SK-N-MC (cell line): ENCODE measurements around the gene DLST.
"Not testable (repeated sequence)": the region's sequence is repeated elsewhere in the genome, so short reads cannot be mapped to it uniquely, and the experiment has no call there.

Experiments
- DNase-seq: peaks from one replicate; pipeline ENCODE4 v3.0.0-alpha.2; 2011; ENCODE audit warnings: low read depth, low spot score
- H3K27ac ChIP-seq: fragments of 200-600 bp; sonication (generic); 2 replicates; pipeline ENCODE4 v1.5.1; 2016; ENCODE audit warnings: mixed run types
- H3K36me3 ChIP-seq: fragments of 200-600 bp; sonication (generic); 2 replicates; pipeline ENCODE4 v1.6.1; 2017; ENCODE audit warnings: antibody characterized with exemption, low read length, mixed read lengths; ENCODE audit not compliant: insufficient read depth
- H3K4me3 ChIP-seq: fragments of 200-600 bp; sonication (generic); 2 replicates; pipeline ENCODE4 v1.5.1; 2016
- H3K9ac ChIP-seq: fragments of 200-600 bp; sonication (generic); 2 replicates; pipeline ENCODE4 v1.8.0; 2017; ENCODE audit warnings: mixed run types, mixed read lengths; ENCODE audit not compliant: insufficient read length
- H3K9me3 ChIP-seq: fragments of 200-600 bp; sonication (generic); 2 replicates; pipeline ENCODE4 v1.6.1; 2017; ENCODE audit warnings: low read depth, mild to moderate bottlenecking, antibody characterized with exemption, low read length, moderate library complexity, mixed read lengths
- EZH2 ChIP-seq: fragments of 200-600 bp; sonication (generic); IDR thresholded peaks from one replicate; pipeline ENCODE4 v1.6.1; 2017; ENCODE audit warnings: antibody characterized with exemption
- FOXP2 ChIP-seq: optimal IDR thresholded peaks from 2 replicates; pipeline ENCODE3; 2011; ENCODE audit warnings: mild to moderate bottlenecking, moderate library complexity; ENCODE audit not compliant: insufficient read depth; ENCODE audit errors: extremely low read length, control extremely low read depth
- POLR2AphosphoS5 ChIP-seq: IDR thresholded peaks from 2 replicates; pipeline ENCODE4 v1.6.1; 2012; ENCODE audit warnings: mild to moderate bottlenecking, low read depth, low read length, borderline replicate concordance

DLST gene

GRCh38 chr14:74921987-74922751 is 40.5 kb downstream of the DLST start:
- TF ChIP-seq FOXP2 = no peak
- Histone ChIP-seq H3K9me3 (no peaks in the 10 kb centered on the region), H3K27ac (no peak overlapping the region), H3K36me3 (no peaks in the 10 kb centered on the region), H3K9ac (no peak overlapping the region), H3K4me3 (no peak overlapping the region)
- no peak for DNase-seq

- TF ChIP-seq POLR2AphosphoS5 = no peak
- no peak for TF ChIP-seq EZH2
- TF ChIP-seq FOXP2 = no peak
- no peaks in the 10 kb centered on the region for H3K36me3 ChIP-seq
- no peak within 1 kb of the TSS for H3K27ac ChIP-seq
- DNase-seq = no peak
- no peak within 1 kb of the TSS for H3K9ac ChIP-seq
- H3K9me3 ChIP-seq = no peaks in the 10 kb centered on the region
- H3K4me3 ChIP-seq = no peak within 1 kb of the TSS
These were observed 41.2 kb downstream of the DLST start, which contains the start of gene RPS6KL1 for GRCh38 chr14:74922752-74923401. Gene RPS6KL1 (minus strand): TSS chr14:74923260. CDS start chr14:74921541, 1,719 bp downstream.

GRCh38 chr14:74924061-74924460 is 42.3 kb downstream of the DLST start:
- H3K9ac ChIP-seq = no peak overlapping the region
- DNase-seq = no peak
- H3K27ac ChIP-seq = no peak overlapping the region
- H3K9me3 ChIP-seq = no peaks in the 10 kb centered on the region
- H3K4me3 ChIP-seq = no peak overlapping the region
- no peaks in the 10 kb centered on the region for H3K36me3 ChIP-seq
- TF ChIP-seq POLR2AphosphoS5 = no peak

- no peak for TF ChIP-seq POLR2AphosphoS5
- no peak for TF ChIP-seq FOXP2
- TF ChIP-seq EZH2 = no peak
- Histone ChIP-seq H3K27ac (no peak overlapping the region), H3K9me3 (no peaks in the 10 kb centered on the region), H3K9ac (no peak overlapping the region), H3K36me3 (no peaks in the 10 kb centered on the region), H3K4me3 (no peak overlapping the region)
- no peak for DNase-seq
These were observed 45.5 kb downstream of the DLST start for GRCh38 chr14:74927225-74927624.

GRCh38 chr14:74929242-74929641 is 47.5 kb downstream of the DLST start:
- H3K27ac ChIP-seq = no peak overlapping the region
- no peaks in the 10 kb centered on the region for H3K9me3 ChIP-seq
- H3K4me3 ChIP-seq = no peak overlapping the region
- H3K36me3 ChIP-seq = no peaks in the 10 kb centered on the region
- H3K9ac ChIP-seq = no peak overlapping the region
- DNase-seq = no peak
- TF ChIP-seq POLR2AphosphoS5 (no peak), FOXP2 (no peak), EZH2 (no peak)

GRCh38 chr14:74931744-74932143 is 50.0 kb downstream of the DLST start:
- H3K4me3 ChIP-seq, DNase-seq, H3K27ac ChIP-seq, H3K9me3 ChIP-seq, H3K36me3 ChIP-seq, H3K9ac ChIP-seq: not testable (repeated sequence)

- DNase-seq = no peak
- TF ChIP-seq POLR2AphosphoS5 (no peak), FOXP2 (no peak), EZH2 (no peak)
- H3K9ac ChIP-seq = peak overlapping the region; percentile 28
- H3K27ac ChIP-seq = peak overlapping the region; percentile 49; the same call in 1 of the 2 replicates
- no peaks in the 10 kb centered on the region for H3K36me3 ChIP-seq
- no peaks in the 10 kb centered on the region for H3K9me3 ChIP-seq
- H3K4me3 ChIP-seq = 0 out of 2 replicates have a peak overlapping the region, but pooled peaks have one; percentile 8
These were observed 50.7 kb downstream of the DLST start for GRCh38 chr14:74932401-74932901.

GRCh38 chr14:74932936-74933335 is 51.2 kb downstream of the DLST start:
- Histone ChIP-seq H3K4me3 (0 out of 2 replicates have a peak overlapping the region, but pooled peaks have one; percentile 8), H3K9ac (peak overlapping the region; percentile 28), H3K27ac (peak overlapping the region; percentile 49; the same call in 1 of the 2 replicates)
- not testable (repeated sequence) for H3K9me3 ChIP-seq, H3K36me3 ChIP-seq, DNase-seq

GRCh38 chr14:74934041-74934440 is 52.3 kb downstream of the DLST start:
- H3K4me3 ChIP-seq = no peak overlapping the region
- no peak overlapping the region for H3K9ac ChIP-seq
- TF ChIP-seq EZH2 (no peak), FOXP2 (no peak), POLR2AphosphoS5 (no peak)
- H3K9me3 ChIP-seq = no peaks in the 10 kb centered on the region
- no peak overlapping the region for H3K27ac ChIP-seq
- no peaks in the 10 kb centered on the region for H3K36me3 ChIP-seq
- DNase-seq = no peak
